GM19240 (cell line): ENCODE data around the gene SHOX.

Source experiments
- DNase-seq: peaks from one replicate; pipeline ENCODE4 v3.0.0; 2011; ENCODE audit warnings: low spot score; ENCODE audit not compliant: insufficient read length

The SHOX gene

DNA sequence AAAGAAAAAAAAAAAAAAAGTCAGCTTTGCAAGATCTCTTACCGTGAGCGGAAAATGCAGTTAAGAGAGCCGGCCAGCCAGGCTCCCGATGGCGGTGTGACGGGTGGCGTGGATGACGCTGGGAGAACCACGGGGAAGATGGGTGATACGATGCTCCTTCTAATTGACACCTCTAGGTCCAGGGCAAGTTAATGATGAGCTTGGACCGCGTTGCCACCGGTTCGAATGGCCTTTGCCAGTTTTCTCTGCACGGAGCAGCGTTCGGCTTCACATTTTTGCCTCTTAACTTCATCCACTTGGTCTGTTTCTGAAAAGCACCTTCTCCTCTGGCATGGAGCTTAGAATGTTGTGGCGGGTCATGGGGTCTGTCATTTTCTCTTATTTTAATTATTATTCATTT is 33.2 kb downstream of the SHOX start:
- no peak for DNase-seq

- no peak for DNase-seq
Measured at GRCh38 chrX:666762-667720, 36.5 kb downstream of the SHOX start.

- no peak for DNase-seq
Measured at GRCh38 chrX:670645-671044, 40.1 kb downstream of the SHOX start.

DNA sequence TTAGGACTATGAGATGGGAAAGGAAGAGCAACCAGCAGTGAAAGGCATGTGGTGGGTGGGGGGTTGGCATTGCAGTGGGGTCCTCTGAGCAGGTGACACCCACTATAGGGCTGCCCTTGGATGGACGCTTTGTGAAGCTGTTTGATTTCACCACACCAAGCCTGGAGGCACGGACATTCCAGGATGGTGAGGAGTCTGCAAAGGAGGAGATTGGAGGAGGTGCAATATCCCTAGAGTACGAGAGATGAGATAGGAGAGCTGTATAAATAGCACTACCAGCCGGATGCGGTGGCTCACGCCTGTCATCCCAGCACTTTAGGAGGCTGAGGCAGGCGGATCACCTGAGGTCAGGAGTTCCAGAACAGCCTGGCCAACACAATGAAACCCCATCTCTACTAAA is 42.3 kb downstream of the SHOX start:
- DNase-seq = no peak

DNA sequence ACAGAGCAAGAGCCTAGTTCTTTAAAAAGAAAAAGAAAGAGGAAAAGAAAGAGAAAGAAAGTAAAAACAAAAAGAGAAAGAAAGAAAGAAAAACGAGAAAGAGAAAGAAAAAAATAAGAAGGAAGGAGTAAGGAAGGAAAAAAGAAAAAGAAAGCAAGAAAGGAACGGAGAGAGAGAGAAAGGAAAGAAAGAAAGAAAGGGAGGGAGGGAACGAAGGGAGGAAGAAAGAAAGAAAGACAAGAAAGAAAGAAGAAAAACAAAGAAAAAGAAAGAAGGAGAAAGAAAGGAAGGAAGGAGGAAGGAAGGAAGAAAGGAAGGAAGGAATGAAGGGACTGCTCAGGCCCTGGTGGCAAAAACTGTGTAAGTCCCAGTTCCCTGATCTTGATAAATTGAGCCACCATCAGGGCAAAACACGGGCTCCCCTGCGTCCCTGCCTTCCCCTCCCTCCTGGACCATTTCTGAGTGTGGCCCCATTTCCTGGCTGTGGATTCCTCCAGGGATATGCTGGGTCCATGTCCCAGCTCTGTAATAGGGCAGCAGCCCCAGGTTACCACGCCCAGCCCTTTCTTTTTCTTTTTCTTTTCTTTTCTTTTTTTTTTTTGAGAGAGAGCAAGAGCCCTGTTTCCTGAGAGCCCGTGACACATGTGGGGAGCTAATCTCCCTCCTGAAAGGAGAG is 44.8 kb downstream of the SHOX start:
- DNase-seq = no peak

DNA sequence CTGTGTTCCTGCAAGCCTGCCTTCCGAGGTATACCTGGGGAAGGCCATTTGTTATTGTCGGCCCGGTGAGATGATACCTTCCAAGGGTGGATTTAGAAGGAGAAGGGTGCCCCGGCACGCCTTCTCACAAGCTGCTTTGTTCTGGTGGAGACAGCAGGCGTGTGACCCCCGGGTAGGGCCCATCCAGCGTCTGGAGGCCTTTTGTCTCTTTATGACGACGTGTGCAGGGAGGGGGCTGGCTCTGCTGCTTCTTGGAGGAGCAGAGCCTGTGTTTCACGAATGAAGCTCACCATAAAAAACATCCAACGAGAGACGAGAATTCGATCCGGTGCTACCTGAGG is 45.3 kb downstream of the SHOX start:
- DNase-seq = no peak

DNA sequence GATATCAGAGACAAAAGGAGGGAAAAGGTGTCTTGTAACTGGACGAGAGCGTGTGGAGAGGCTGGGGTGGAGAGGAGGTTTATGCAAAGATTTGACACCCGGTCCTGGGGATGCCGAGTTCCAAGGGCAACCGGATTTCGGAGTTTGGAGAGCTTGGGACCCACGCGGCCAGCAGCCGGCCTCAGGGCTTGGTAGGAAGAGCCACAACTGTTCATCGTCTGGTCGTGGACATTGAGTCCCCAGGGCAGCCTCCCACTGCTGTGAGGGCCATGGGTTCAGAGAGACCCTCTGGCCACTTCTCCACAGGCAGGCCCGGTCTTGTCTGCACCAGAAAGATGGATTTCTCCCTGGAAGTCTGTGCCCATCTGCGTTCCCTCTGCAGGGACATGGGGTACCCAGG is 46.8 kb downstream of the SHOX start:
- no peak for DNase-seq

- DNase-seq = no peak
Measured at GRCh38 chrX:679291-679979, 48.8 kb downstream of the SHOX start.

GRCh38 chrX:680062-680461 is 49.5 kb downstream of the SHOX start:
- no peak for DNase-seq

GRCh38 chrX:681989-682388 is 51.4 kb downstream of the SHOX start:
- DNase-seq = no peak

DNA sequence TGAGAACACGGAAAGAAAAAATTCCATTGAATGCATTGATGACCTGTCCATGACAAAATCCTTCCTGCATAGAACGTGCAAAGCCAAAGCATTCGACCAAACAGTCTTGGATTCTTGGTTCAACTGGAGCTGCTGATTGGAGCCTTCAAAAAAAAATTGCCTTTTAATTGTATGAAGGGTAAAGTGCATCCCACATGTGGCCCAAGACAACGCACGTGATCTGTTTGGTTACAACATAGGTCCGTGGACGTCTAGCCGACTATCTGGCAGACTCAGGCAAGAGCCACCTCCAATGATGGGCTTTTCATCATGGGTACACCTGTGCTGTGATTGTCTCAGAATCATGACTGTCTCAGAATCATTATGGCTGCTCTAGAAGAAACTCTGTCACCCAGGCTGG is 52.3 kb downstream of the SHOX start:
- DNase-seq = no peak

DNA sequence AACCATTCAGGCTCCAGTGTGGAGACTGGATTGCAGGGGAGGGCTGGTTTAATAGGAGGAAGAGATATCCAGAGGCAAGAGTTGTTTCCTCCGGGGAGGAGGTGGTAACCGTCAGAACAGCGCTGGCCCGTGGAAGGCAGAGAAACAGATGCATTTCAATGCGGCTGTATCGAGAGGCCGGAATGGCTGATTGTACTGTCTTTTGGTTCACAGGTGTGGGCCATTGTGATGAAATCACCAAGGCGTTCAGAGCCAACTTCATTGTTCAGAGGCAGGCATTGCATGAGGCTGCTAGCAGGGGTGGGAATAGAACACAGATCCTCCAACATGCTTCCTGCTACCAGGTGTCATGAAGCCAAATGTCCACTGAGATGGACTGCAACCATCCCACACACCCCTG is 53.0 kb downstream of the SHOX start:
- no peak for DNase-seq

DNA sequence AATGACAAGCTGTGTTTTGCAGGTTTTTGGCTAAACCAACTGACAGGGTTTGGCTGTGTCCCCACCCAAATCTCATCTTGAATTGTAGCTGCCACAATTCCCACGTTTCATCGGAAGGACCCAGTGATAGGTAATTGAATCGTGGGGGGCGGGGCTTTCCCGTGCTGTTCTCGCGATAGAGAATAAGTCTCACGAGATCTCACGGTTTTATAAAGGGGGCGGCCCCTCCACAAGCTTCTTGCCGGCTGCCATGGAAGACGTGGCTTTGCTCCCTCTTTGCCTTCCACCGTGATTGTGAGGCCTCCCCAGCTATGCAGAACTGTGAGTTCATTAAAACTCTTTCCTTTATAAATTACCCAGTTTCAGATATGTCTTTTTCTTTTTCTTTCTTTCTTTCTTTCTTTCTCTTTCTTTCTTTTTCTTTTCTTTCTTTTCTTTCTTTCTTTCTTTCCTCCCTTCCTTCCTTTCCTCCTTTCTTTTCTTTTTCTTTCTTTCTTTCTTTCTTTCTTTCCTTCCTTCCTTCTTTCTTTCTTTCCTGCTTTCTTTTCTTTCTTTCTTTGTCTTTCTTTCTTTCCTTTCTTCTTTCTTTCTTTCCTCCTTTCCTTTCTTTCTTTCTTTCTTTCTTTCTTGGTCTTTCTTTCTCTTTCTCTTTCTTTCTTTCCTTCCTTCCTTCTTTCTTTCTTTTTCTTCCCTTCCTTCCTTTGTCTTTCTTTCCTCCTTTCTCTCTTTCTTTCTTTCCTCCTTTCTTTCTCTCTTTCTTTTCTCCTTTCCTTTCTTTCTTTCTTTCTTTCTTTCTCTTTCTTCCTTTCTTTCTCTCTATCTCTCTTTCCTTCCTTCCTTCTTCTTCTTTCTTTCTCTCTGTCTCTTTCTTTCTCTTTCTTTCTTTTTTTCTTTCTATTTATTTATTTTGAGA is 54.8 kb downstream of the SHOX start:
- no peak for DNase-seq

- DNase-seq = no peak
Measured at GRCh38 chrX:689983-690382, 59.4 kb downstream of the SHOX start.

GRCh38 chrX:694800-695199 is 64.2 kb downstream of the SHOX start:
- DNase-seq = no peak

DNA sequence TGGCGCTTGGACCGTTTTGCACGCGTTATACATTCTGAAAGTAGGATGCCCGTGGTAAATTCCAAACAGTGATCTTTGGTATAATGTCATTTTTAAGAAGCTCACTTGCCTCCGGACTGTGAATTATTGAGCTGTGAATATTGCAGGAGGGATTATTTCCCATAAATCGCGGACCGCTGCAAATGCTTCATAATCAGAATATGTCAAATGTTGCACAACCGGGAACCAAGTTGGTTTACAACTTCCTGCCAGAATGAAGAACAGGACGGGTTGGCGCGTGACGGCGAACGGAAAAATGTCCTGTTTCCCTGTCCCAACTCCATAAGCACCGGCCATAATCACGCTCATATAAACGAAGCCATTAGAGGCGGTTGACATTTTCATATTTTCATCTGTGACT is 67.6 kb downstream of the SHOX start:
- no peak for DNase-seq

DNA sequence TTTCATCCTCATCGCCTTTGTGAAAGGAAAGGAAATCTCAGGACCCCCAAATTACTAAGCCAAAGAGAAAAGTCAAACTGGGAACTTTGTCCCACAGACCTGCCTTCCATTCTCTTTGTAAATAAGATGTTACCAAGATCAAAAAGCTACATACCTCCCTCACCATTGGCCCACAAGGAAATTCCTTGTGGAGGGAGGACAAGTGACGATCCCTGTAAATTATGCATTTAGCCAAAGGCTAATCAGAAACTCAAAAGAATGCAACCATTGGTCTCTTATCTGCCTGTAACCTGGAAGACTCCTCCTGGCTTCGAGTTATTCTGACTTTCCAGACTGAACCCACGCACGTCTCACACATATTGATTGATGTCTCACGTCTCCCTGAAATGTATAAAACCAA is 70.3 kb downstream of the SHOX start:
- no peak for DNase-seq

DNA sequence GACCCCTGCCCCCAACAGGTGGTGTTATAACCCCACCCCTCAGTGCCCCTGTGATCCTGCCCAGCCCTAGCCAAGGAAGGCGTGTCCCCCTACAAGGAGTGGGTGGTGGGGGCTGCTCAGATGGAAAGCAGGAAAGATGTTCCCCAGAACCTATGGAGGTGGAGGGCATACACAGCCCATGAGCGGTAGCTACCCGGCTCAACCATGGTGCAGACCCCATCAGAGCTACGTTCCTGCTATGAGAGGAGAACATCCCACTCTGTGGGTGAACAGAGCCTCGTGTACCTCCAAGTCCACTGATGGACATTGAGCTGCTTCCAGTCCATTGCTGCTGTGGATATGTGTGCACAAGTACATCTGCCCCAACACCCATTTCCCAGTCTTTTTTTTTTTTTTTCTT is 71.1 kb downstream of the SHOX start:
- DNase-seq = no peak

DNA sequence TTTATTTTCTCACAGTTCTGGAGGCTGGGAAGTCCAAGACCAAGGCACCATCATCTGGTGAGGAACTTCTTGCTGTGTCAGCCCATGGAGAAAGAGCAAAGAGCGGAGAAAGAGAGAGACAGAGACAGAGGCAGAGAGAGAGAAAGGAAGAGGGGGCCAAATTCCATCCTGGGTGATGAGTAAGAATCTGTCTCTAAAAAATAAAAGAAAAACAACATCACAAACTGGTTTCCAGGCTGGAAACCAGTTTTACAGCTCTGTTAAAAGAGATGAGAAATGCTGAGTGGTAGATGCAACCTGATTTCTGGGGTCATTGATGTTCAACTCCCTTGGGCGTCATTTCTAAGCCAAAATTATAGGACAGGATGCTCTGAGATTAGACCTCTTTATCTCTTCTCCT is 72.9 kb downstream of the SHOX start:
- DNase-seq = no peak

DNA sequence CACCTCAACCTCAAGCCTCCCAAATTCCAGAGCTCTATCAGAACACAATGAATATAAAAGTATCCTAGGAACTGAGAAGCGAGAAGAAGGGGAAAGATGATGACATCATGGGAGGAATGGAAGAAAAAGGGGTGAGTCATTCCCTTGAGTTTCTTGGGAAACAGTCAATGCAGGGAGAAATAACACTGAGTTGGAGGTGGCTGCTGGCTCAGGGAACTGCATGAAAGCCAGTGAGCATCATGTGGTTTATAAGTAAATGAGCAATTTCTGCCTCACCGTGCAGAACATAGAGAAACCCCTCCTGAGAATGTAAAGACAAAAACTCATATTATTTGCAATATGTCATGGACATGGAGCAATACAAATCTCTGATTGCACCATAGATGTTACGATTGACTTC is 73.3 kb downstream of the SHOX start:
- DNase-seq = no peak
